Tibial nerve (tissue), 3 donors: ENCODE measurements around the gene SLC35G6.
"Not testable (repeated sequence)": the region's sequence is repeated elsewhere in the genome, so short reads cannot be mapped to it uniquely, and the experiment has no call there.

Source experiments
- CTCF ChIP-seq, 5 experiments: fragments of 200-600 bp in 3 of 5; fragments of 450-650 bp in 2 of 5; sonication (generic) in 3 of 5; IDR thresholded peaks; one replicate each; pipeline ENCODE4 v1.5.1; 2016 to 2019; ENCODE audit warnings: antibody characterized with exemption in 5 of 5, mild to moderate bottlenecking in 3 of 5, moderate library complexity in 2 of 5
- POLR2A ChIP-seq, 2 donors: fragments of 450-650 bp; IDR thresholded peaks; one replicate each; pipeline ENCODE4 v1.6.1; 2017; ENCODE audit warnings: antibody characterized with exemption in 2 of 2, mild to moderate bottlenecking in 2 of 2, moderate library complexity in 2 of 2

GRCh38 chr17:7482742-7483088 lies 1.5 kb downstream of the SLC35G6 start:
- not testable (repeated sequence) for TF ChIP-seq POLR2A, CTCF (IDR thresholded peaks at IDR 0.05)
